Thyroid gland (tissue), 4 donors: ENCODE results near the gene TSPAN9.

Experiments used
- CTCF ChIP-seq, 6 experiments: fragments of 200-600 bp in 3 of 6; fragments of 450-650 bp in 3 of 6; sonication (generic) in 3 of 6; IDR thresholded peaks; one replicate each; pipeline ENCODE4 v1.5.1; 2016 to 2019; ENCODE audit warnings: antibody characterized with exemption in 6 of 6, mild to moderate bottlenecking in 2 of 6, inconsistent platforms in 1 of 6, moderate library complexity in 1 of 6
- POLR2A ChIP-seq, 2 donors: fragments of 450-650 bp; IDR thresholded peaks; one replicate each; pipeline ENCODE4 v1.6.1; 2017; ENCODE audit warnings: antibody characterized with exemption in 2 of 2, mild to moderate bottlenecking in 2 of 2, moderate library complexity in 1 of 2

GRCh38 chr12:3295646-3296408 is 218.6 kb downstream of the TSPAN9 start:
- no peak for TF ChIP-seq CTCF (IDR thresholded peaks at IDR 0.05)
- TF ChIP-seq POLR2A (IDR thresholded peaks at IDR 0.05), result no peak
